PFSK-1 (cell line): ENCODE results near the gene FAM124A.

ENCODE experiments used
- FOXP2 ChIP-seq: optimal IDR thresholded peaks from 2 replicates; pipeline ENCODE3; 2011; ENCODE audit warnings: borderline replicate concordance, control low read depth, inconsistent platforms; ENCODE audit not compliant: insufficient read depth; ENCODE audit errors: extremely low read length, extremely low read depth
- POLR2AphosphoS5 ChIP-seq: IDR thresholded peaks from 2 replicates; pipeline ENCODE4 v1.6.1; 2012; ENCODE audit warnings: low read depth, mild to moderate bottlenecking, control low read depth, low read length, moderate library complexity
- REST ChIP-seq, 2 experiments: IDR thresholded peaks; 2 replicates each; pipeline versions ENCODE4 v1.6.1 to v1.8.0; 2011 to 2012; ENCODE audit warnings: low read depth in 2 of 2, low read length in 2 of 2, control low read depth in 1 of 2, inconsistent platforms in 1 of 2, mild to moderate bottlenecking in 1 of 2, moderate library complexity in 1 of 2; ENCODE audit not compliant: insufficient read depth in 1 of 2
- SIN3A ChIP-seq: IDR thresholded peaks from 2 replicates; pipeline ENCODE4 v1.6.1; 2012; ENCODE audit warnings: mild to moderate bottlenecking, low read length, moderate library complexity, borderline replicate concordance; ENCODE audit not compliant: insufficient read depth
- TAF1 ChIP-seq: IDR thresholded peaks from 2 replicates; pipeline ENCODE4 v1.6.1; 2012; ENCODE audit warnings: low read length, control low read depth, borderline replicate concordance; ENCODE audit not compliant: insufficient read depth

Gene FAM124A

GRCh38 chr13:51328488-51328887 lies 106.3 kb downstream of the FAM124A start:
- TF ChIP-seq REST (IDR thresholded peaks at IDR 0.05; ENCODE audit: insufficient read depth in 1 of 2, low read depth in 2 of 2, low read length in 2 of 2) (no peak), TAF1 (no peak), FOXP2 (no peak), POLR2AphosphoS5 (no peak), SIN3A (no peak)

GRCh38 chr13:51329606-51330005 lies 107.4 kb downstream of the FAM124A start:
- no peak for TF ChIP-seq SIN3A
- no peak for TF ChIP-seq TAF1

- TF ChIP-seq FOXP2 (no peak), SIN3A (no peak), TAF1 (no peak), REST (IDR thresholded peaks at IDR 0.05; ENCODE audit: insufficient read depth in 1 of 2, low read depth in 2 of 2, low read length in 2 of 2) (no peak), POLR2AphosphoS5 (no peak)
Measured at GRCh38 chr13:51330791-51331190, 108.6 kb downstream of the FAM124A start.

- TF ChIP-seq SIN3A: no peak
- TF ChIP-seq TAF1: no peak
- TF ChIP-seq REST (IDR thresholded peaks at IDR 0.05; ENCODE audit: insufficient read depth in 1 of 2, low read depth in 2 of 2, low read length in 2 of 2): no peak
- no peak for TF ChIP-seq FOXP2
- no peak for TF ChIP-seq POLR2AphosphoS5
Measured at GRCh38 chr13:51331354-51331861, 109.2 kb downstream of the FAM124A start.

- TF ChIP-seq FOXP2 (no peak), SIN3A (no peak), TAF1 (no peak), POLR2AphosphoS5 (no peak), REST (IDR thresholded peaks at IDR 0.05; ENCODE audit: insufficient read depth in 1 of 2, low read depth in 2 of 2, low read length in 2 of 2) (no peak)
Measured at GRCh38 chr13:51332566-51333361, 110.6 kb downstream of the FAM124A start.
